22Rv1 (cell line): ENCODE results near the gene EXOC4.
A peak's percentile ranks its signal among the peaks of the same experiment; 100 is the strongest.

ENCODE experiments used
- ZFX ChIP-seq: fragments of 450-650 bp; IDR thresholded peaks from 2 replicates; pipeline ENCODE4 v1.6.1; 2017; ENCODE audit warnings: antibody characterized with exemption, borderline replicate concordance
- TF ChIP-seq, protein P1 (sequence below): fragments of 450-650 bp; IDR thresholded peaks from 2 replicates; pipeline ENCODE4 v1.5.1; 2017; ENCODE audit warnings: mild to moderate bottlenecking

DNA sequence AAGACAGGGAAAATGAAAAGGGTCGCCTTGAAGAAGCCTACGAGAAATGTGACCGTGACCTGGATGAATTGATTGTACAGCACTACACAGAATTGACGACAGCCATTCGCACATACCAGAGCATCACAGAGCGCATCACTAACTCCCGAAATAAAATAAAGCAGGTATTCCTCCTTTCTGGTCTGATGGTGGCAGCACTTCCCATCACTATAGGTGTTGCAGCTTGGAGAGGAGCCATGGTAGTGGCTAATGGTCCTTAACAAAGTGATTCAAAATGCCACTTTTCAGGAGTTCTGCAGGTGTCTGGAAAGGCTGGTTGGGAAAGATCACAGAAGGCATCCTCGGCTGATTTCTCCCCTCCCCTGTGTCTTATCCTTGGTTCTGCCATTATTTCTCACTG lies 22.1 kb downstream of the EXOC4 start:
- TF ChIP-seq, protein P1, sequence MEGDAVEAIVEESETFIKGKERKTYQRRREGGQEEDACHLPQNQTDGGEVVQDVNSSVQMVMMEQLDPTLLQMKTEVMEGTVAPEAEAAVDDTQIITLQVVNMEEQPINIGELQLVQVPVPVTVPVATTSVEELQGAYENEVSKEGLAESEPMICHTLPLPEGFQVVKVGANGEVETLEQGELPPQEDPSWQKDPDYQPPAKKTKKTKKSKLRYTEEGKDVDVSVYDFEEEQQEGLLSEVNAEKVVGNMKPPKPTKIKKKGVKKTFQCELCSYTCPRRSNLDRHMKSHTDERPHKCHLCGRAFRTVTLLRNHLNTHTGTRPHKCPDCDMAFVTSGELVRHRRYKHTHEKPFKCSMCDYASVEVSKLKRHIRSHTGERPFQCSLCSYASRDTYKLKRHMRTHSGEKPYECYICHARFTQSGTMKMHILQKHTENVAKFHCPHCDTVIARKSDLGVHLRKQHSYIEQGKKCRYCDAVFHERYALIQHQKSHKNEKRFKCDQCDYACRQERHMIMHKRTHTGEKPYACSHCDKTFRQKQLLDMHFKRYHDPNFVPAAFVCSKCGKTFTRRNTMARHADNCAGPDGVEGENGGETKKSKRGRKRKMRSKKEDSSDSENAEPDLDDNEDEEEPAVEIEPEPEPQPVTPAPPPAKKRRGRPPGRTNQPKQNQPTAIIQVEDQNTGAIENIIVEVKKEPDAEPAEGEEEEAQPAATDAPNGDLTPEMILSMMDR, result peak; percentile 38
- TF ChIP-seq ZFX, result no peak
